HUES6 (cell line): ENCODE results near the gene SNORC.

ENCODE experiments used
- H3K27ac ChIP-seq: 2 replicates; pipeline ENCODE4 v1.7.0; 2013; ENCODE audit warnings: low read depth, mild to moderate bottlenecking, low read length, inconsistent platforms
- H3K27me3 ChIP-seq: 2 replicates; pipeline ENCODE4 v1.6.1; 2013; ENCODE audit warnings: low read length; ENCODE audit not compliant: control insufficient read depth, insufficient read depth
- H3K36me3 ChIP-seq: 2 replicates; pipeline ENCODE4 v1.6.1; 2013; ENCODE audit warnings: low read length; ENCODE audit not compliant: control insufficient read depth, insufficient read depth
- H3K4me1 ChIP-seq: 2 replicates; pipeline ENCODE4 v1.6.1; 2013; ENCODE audit warnings: low read length; ENCODE audit not compliant: control insufficient read depth, insufficient read depth
- H3K4me3 ChIP-seq: 2 replicates; pipeline ENCODE4 v1.5.1; 2013; ENCODE audit warnings: low read depth, low read length
- H3K9ac ChIP-seq: one replicate; pipeline ENCODE4 v1.6.1; 2013; ENCODE audit warnings: mild to moderate bottlenecking, low read length
- H3K9me3 ChIP-seq: 2 replicates; pipeline ENCODE4 v1.6.1; 2013; ENCODE audit warnings: low read depth, low read length; ENCODE audit not compliant: control insufficient read depth, insufficient read depth

SNORC gene

DNA sequence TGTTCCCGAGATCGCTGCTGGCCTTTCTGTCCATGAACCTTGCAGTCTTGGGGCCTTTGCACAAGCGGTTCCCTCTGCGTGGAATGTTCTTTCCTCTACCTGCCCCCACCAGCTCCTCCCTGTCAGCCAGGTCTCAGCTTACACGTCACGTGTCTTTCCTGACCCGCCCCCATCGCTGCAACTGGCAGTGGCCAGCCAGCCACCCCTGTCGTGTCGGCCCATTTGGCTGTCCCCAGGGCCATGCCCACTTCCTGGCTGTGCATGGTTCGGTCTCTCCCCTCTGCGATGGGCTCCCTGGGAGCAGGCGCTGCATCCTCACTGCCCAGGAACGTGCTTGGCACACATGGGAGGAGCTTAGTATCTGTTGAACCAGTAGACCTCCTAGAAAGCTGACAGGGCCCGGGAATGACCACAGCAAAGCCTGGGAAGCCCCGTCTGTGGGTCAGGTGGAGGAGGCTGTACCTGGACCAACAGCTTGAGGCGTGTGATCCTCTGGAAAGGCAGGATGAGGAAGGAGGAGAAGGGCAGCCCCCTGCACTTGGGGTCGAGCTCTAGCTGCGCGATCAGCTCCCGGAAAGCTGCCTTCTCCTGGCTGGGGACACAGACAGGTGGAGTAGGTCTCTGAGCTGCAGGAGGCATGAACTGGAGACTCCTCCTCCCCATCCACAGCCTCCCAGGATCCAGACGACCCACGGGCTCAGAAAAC, 21.0 kb downstream of the SNORC start:
- Histone ChIP-seq H3K4me3 (peak overlapping the region; percentile 16), H3K4me1 (peaks cover 16% of the 10 kb centered on the region), H3K9ac (no peak overlapping the region), H3K36me3 (no peaks in the 10 kb centered on the region), H3K27ac (no peak overlapping the region), H3K9me3 (no peaks in the 10 kb centered on the region), H3K27me3 (no peaks in the 10 kb centered on the region; the same call in 1 of the 2 replicates)

DNA sequence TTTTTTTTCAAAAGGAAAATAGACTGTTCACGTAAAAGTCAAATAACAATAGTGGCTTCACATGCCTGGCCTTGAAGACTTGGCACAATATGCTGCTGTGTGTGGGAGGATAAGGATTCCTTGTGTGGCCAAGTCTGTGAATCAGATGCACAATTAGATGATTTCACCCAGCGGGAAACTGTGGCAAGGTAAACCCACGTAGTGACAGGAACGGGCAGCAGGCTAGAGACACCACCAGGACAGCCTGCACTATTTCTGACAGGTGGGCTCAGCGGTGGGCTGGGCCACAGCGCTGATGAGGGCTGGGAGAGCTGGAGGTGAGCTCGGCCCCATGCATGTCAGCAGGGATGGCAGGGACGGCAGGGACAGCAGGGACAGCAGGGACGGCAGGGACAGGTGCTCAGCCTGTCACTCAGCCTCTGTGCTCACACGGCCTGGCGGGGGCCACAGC, 21.6 kb downstream of the SNORC start:
- H3K27ac ChIP-seq: no peak overlapping the region
- H3K9ac ChIP-seq: no peak overlapping the region
- no peak overlapping the region for H3K4me3 ChIP-seq
- H3K36me3 ChIP-seq: no peaks in the 10 kb centered on the region
- H3K9me3 ChIP-seq: no peaks in the 10 kb centered on the region
- peaks cover 16% of the 10 kb centered on the region for H3K4me1 ChIP-seq
- no peaks in the 10 kb centered on the region; the same call in 1 of the 2 replicates for H3K27me3 ChIP-seq

DNA sequence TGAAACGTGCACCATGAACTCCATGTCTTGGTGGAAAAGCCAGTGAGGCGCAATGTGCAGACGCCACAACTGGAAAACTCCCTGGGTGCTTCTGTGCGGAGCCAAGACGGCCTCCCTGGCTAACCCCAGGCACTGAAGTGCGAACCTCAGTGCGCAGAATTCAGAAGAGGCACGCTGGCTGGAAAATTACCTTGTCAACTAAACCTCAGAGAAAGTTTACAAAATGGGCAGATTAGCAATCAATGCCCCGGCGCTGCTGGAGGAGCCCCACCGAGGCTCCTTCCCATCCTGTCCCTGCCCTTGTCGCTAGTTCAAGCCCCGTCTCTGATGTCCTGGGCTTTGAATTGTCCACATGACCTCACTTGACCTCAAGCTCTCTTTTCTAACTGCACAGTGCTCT, 22.2 kb downstream of the SNORC start:
- H3K4me3 ChIP-seq: no peak overlapping the region
- H3K27me3 ChIP-seq: no peaks in the 10 kb centered on the region; the same call in 1 of the 2 replicates
- no peaks in the 10 kb centered on the region for H3K36me3 ChIP-seq
- peaks cover 16% of the 10 kb centered on the region for H3K4me1 ChIP-seq
- no peak overlapping the region for H3K27ac ChIP-seq
- H3K9me3 ChIP-seq: no peaks in the 10 kb centered on the region
- H3K9ac ChIP-seq: no peak overlapping the region

DNA sequence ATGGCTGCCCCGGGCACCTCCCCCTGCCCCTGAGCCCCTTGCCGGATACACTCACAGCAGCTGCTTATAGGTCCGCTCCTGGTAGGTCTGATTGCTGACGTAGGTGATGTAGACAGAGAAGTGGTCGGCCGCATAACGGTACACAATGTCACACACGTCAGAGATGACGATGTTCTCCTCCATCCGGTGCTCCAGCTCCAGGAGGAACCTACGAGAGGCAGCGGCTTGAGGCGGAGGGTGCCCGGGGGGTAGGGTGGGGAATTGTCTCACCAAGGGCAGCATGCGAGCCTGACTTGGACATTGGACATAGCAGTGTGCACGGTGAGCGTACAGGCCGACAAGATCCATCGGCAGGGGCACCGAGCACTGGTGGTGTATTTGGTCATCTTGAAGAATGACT, 22.8 kb downstream of the SNORC start:
- Histone ChIP-seq H3K4me1 (peaks cover 16% of the 10 kb centered on the region), H3K27ac (no peak overlapping the region), H3K4me3 (no peak overlapping the region), H3K9me3 (no peaks in the 10 kb centered on the region), H3K9ac (no peak overlapping the region), H3K27me3 (no peaks in the 10 kb centered on the region; the same call in 1 of the 2 replicates), H3K36me3 (no peaks in the 10 kb centered on the region)

DNA sequence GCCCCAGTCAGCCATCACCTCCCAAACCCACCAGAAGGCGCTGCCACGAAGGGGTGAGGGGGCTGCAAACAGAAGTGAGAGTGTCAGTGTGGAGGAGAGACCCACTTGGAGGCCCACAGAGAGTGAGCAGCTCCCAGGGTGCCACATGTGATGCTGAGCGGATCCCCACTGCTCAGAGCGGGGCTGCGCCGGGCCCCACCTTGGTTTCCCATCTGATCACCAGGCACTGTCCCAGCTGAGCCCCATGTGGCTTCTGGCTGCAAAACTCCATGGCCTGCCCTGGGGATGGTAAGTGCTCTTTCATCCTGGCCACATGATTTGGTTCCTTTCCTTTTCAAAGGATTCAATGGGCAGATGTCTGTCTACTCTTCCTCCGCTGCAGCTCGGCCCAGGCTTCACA, 23.8 kb downstream of the SNORC start:
- no peaks in the 10 kb centered on the region for H3K36me3 ChIP-seq
- no peak overlapping the region for H3K9ac ChIP-seq
- H3K9me3 ChIP-seq: no peaks in the 10 kb centered on the region
- H3K27ac ChIP-seq: no peak overlapping the region
- no peak overlapping the region for H3K4me3 ChIP-seq
- H3K27me3 ChIP-seq: peaks cover 4% of the 10 kb centered on the region
- H3K4me1 ChIP-seq: peaks cover 16% of the 10 kb centered on the region

DNA sequence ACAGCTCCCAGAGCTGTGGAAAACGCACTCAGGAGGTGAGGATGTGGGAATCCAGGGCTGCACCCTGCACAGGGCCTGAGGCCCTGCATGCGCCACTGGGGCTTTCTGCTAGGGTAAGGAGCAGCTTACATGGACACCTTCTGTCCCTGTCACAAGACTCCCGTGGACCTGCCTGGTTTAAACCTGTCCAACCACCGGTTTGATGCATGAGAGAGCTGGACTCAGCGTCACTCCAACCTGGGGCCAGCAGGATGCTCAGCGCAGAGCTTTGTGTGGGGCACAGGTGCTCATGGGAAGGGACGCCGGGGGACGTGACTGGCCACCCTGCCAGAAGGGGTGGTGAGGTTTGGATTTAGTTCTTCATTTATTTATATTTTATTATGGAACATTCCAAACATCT, 24.2 kb downstream of the SNORC start:
- Histone ChIP-seq H3K27me3 (peaks cover 8% of the 10 kb centered on the region), H3K4me3 (no peak overlapping the region), H3K9me3 (no peaks in the 10 kb centered on the region), H3K4me1 (peaks cover 16% of the 10 kb centered on the region), H3K36me3 (no peaks in the 10 kb centered on the region), H3K27ac (no peak overlapping the region), H3K9ac (no peak overlapping the region)

DNA sequence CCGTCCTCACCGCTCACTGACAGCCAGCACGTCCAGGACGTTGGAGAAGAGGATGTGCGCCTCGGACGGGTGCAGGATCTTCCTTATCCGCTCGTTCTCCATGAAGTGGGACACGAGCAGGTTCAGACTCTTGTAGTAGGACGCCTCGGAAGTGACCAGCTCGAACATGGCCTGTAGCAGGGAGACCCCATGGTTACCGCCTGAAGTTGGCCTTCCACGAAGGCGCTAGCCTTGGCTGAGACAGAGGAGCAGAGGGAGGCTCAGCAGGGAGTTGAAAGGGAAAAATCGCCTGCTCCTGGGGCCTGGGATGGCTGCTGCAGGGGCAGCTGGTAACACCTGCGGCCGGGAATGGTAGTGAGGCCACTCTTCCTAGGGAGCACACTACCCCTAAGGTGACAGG, 24.7 kb downstream of the SNORC start:
- Histone ChIP-seq H3K4me1 (peaks cover 16% of the 10 kb centered on the region), H3K9ac (no peak overlapping the region), H3K4me3 (no peak overlapping the region), H3K9me3 (no peaks in the 10 kb centered on the region), H3K27ac (no peak overlapping the region), H3K27me3 (peaks cover 8% of the 10 kb centered on the region), H3K36me3 (no peaks in the 10 kb centered on the region)

DNA sequence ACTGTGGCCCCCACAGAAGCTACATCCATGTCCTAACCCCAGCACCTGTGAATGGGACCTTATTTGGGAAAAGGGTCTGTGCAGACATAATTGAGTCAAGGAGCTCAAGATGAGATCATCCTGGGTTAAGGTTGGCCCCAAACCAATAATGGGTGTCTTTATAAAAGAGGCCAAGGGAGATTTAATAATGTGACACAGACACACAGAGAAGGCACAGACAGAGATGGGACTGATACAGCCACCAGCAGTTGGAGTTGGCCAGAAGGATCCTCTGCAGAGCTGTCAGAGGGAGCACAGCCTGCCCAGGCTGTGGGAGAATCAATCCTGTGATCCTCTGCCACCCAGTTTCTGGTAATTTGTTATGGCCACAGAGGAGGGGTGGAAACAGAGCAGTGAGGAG, 26.0 kb downstream of the SNORC start:
- H3K4me1 ChIP-seq: peaks cover 15% of the 10 kb centered on the region
- H3K27me3 ChIP-seq: peaks cover 21% of the 10 kb centered on the region
- no peaks in the 10 kb centered on the region for H3K9me3 ChIP-seq
- no peaks in the 10 kb centered on the region for H3K36me3 ChIP-seq
- no peak overlapping the region for H3K4me3 ChIP-seq
- H3K9ac ChIP-seq: no peak overlapping the region
- no peak overlapping the region for H3K27ac ChIP-seq

DNA sequence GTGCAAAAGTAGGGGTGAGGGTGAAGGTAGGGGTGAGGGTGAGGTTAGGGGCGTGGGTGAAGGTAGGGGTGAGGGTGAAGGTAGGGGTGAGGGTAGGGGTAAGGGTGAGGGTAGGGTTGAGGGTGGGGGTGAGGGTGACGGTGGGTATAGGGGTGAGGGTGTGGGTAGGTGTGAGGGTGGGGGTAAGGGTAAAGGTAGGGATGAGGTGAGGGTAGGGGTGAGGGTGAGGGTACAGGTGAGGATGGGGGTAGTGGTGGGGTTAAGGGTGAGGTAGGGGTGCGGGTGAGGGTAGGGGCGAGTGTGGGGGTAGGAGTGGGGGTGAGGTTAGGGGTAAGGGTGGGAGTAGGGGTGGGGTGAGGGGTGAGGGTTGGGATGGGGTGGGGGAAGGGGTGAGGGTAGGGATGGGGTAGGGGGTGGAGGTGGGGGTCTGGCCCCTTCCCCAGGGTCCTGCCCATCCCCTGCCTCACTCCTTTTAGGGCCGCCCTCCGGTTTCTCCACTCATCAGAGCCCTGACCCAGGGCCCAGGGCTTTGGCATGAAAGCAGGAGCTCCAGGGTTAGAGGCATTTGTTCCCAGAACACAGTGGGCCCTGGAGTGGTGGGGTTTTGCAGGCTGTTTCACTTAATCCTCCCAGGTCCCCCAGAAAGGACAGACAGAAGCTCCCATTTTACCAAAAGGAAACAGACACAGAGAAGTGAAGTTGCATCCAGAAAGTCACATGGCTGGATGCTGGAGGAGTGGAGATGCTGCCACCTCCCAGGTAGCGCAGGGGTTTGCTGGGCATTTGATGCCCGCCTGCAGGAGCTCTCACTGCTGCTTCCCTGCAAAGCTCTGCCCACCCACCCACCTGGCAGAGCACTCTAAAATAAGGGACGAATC, 26.9 kb downstream of the SNORC start:
- Histone ChIP-seq H3K9me3 (no peaks in the 10 kb centered on the region), H3K27ac (no peak overlapping the region), H3K27me3 (peaks cover 30% of the 10 kb centered on the region), H3K4me3 (no peak overlapping the region), H3K4me1 (peaks cover 16% of the 10 kb centered on the region), H3K9ac (no peak overlapping the region), H3K36me3 (no peaks in the 10 kb centered on the region)

DNA sequence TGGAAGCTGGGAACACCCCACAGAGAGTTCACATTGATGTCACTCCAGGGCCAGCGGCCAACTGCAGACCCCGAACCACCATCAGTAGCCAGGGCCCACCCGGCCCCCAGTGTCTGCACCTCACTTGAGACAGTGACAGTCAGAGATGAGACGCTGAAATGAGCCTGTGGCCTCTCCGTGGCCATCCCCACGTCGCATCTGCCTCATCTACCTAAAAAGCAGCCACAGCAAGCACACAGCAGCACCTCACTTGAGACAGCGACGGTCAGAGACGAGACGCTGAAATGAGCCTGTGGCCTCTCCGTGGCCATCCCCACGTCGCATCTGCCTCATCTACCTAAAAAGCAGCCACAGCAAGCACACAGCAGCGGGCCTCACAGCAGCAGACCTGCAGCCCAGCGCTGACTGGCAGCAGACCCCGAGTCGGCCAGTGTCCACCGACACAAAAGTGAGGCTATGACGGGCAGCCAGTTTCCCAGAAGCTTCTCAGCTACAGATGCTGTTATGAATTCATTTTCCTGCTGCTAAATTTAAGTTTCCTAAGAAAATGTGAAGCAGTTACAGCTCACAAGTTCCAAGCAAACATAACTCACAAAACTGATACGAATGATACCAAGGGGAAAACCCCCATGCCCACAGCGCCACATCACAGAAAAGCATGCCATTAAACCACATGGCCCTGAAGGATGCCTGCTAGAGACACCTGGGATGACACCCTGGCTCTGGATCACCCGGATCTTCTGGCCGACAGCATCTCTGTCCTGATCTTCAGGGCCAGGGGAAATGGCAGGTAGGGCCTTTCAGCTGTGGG, 27.7 kb downstream of the SNORC start:
- Histone ChIP-seq H3K4me1 (peaks cover 21% of the 10 kb centered on the region), H3K27me3 (peaks cover 38% of the 10 kb centered on the region), H3K27ac (no peak overlapping the region), H3K9me3 (no peaks in the 10 kb centered on the region), H3K36me3 (no peaks in the 10 kb centered on the region), H3K4me3 (no peak overlapping the region), H3K9ac (no peak overlapping the region)
